PC-9 (cell line): ENCODE measurements around the gene SECTM1.

Experiments
- CTCF ChIP-seq: fragments of 200-600 bp; sonication (generic); conservative IDR thresholded peaks from 2 replicates; pipeline ENCODE4 v1.6.1; 2017; ENCODE audit warnings: mixed run types, antibody characterized with exemption, mild to moderate bottlenecking, moderate library complexity
- EZH2 ChIP-seq: fragments of 200-600 bp; sonication (generic); IDR thresholded peaks from 2 replicates; pipeline ENCODE4 v1.8.0; 2017; ENCODE audit warnings: antibody characterized with exemption, low read depth

DNA sequence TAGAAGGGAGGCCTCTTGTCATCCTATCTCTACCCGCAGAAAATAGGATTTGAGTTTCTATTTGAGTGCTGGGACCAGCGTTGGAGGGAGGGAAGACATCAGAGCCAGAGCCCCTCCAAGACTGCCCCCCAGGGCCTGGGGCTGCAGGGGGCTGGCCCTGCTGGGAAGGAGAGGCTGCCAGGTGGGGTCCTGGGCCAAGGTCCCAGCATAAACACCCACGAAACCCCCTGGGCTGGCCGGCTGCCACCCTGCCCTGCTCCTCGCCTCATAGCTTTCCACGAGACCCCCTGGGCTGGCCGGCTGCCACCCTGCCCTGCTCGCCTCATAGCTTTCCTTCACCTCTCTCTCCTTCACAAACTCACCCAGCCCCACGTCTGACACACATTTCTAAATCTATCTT lies 14.9 kb upstream of the SECTM1 start:
- TF ChIP-seq CTCF = no peak
- TF ChIP-seq EZH2 = no peak
